Ovary (tissue), 3 donors: ENCODE measurements around the gene ENTHD1.

Experiments
- CTCF ChIP-seq, 3 donors: fragments of 450-650 bp in 2 of 3; fragments of 200-600 bp in 1 of 3; IDR thresholded peaks; one replicate each; pipeline versions ENCODE4 v1.5.1 to v1.8.0; 2016 to 2022; ENCODE audit warnings: antibody characterized with exemption in 3 of 3, mild to moderate bottlenecking in 1 of 3
- EP300 ChIP-seq: sonication (generic); formaldehyde crosslinking; IDR thresholded peaks from one replicate; pipeline ENCODE4 v1.6.1; 2017; ENCODE audit warnings: antibody characterized with exemption
- donor health status: DM: no; HTN: no; CAD: no.

GRCh38 chr22:39714321-39714720 is 179.2 kb downstream of the ENTHD1 start:
- no peak for TF ChIP-seq CTCF (IDR thresholded peaks at IDR 0.05)
- TF ChIP-seq EP300 = no peak
